GM19099 (cell line): ENCODE results near the gene USP10.

Experiments
- POLR2A ChIP-seq: IDR thresholded peaks from 3 replicates; pipeline ENCODE4 v1.6.1; 2011; ENCODE audit warnings: low read depth; ENCODE audit not compliant: insufficient read length; ENCODE audit errors: extremely low read depth

Gene USP10

GRCh38 chr16:84803146-84803545 is 103.3 kb downstream of the USP10 start:
- no peak for TF ChIP-seq POLR2A

GRCh38 chr16:84804326-84804725 is 104.5 kb downstream of the USP10 start:
- TF ChIP-seq POLR2A: no peak

GRCh38 chr16:84806256-84806889 is 106.6 kb downstream of the USP10 start:
- TF ChIP-seq POLR2A: no peak

- TF ChIP-seq POLR2A: no peak
These were observed 107.1 kb downstream of the USP10 start for GRCh38 chr16:84806890-84807258.

- TF ChIP-seq POLR2A: no peak
These were observed 108.0 kb downstream of the USP10 start for GRCh38 chr16:84807776-84808175.

- no peak for TF ChIP-seq POLR2A
These were observed 109.0 kb downstream of the USP10 start for GRCh38 chr16:84808826-84809225.

- TF ChIP-seq POLR2A: no peak
These were observed 110.9 kb downstream of the USP10 start for GRCh38 chr16:84810518-84811273.

GRCh38 chr16:84811529-84811928 is 111.7 kb downstream of the USP10 start:
- TF ChIP-seq POLR2A: no peak

- TF ChIP-seq POLR2A: no peak
These were observed 113.5 kb downstream of the USP10 start for GRCh38 chr16:84813141-84813934.

GRCh38 chr16:84815462-84815861 is 115.7 kb downstream of the USP10 start:
- no peak for TF ChIP-seq POLR2A

- no peak for TF ChIP-seq POLR2A
These were observed 116.2 kb downstream of the USP10 start for GRCh38 chr16:84816023-84816422.

- no peak for TF ChIP-seq POLR2A
These were observed 116.7 kb downstream of the USP10 start for GRCh38 chr16:84816485-84816884.

- no peak for TF ChIP-seq POLR2A
These were observed 117.4 kb downstream of the USP10 start for GRCh38 chr16:84817206-84817605.

GRCh38 chr16:84817613-84818012 is 117.8 kb downstream of the USP10 start:
- TF ChIP-seq POLR2A: no peak

- no peak for TF ChIP-seq POLR2A
These were observed 118.3 kb downstream of the USP10 start for GRCh38 chr16:84818133-84818532.

- no peak for TF ChIP-seq POLR2A
These were observed 119.3 kb downstream of the USP10 start for GRCh38 chr16:84818989-84819643.

GRCh38 chr16:84819644-84820304 is 120.0 kb downstream of the USP10 start, which contains the start of gene CRISPLD2:
CRISPLD2 (plus strand) TSS chr16:84819985; CDS start chr16:84838496, 18,511 bp downstream.
- no peak for TF ChIP-seq POLR2A
